Omental fat pad (tissue), 4 donors: ENCODE data around the gene P4HA3. TPM values are rescaled to one million over a fixed set of nuclear protein-coding genes. Genes with fewer than 3 reads are reported as not detected.
A peak's percentile ranks its signal among the peaks of the same experiment; 100 is the strongest.

Source experiments
- ATAC-seq: fragments of 150-250 bp; one replicate; pipeline ENCODE4 v1.9.1; 2016; ENCODE audit warnings: mild to moderate bottlenecking, moderate library complexity; ENCODE audit not compliant: low FRiP score
- DNase-seq: peaks from one replicate; pipeline ENCODE4 v3.0.0-alpha.2; 2019; ENCODE audit warnings: low spot score
- total RNA-seq, 4 donors: library from RNA; depleted of rRNA; stranded (reverse); fragments of >200 nt; gene quantifications; one replicate each; pipeline ENCODE4 v1.1.0, GENCODE V29; 2016
- TF ChIP-seq, protein P1 (sequence below), 3 donors: fragments of 450-650 bp; IDR thresholded peaks; one replicate each; pipeline ENCODE4 v1.5.1; 2016 to 2017; ENCODE audit warnings: antibody characterized with exemption in 3 of 3, mild to moderate bottlenecking in 3 of 3, moderate library complexity in 2 of 3

P4HA3 gene
- total RNA-seq, 4 donors from 2014 or later, result 0.50 to 4.4 (median 1.6) TPM

DNA sequence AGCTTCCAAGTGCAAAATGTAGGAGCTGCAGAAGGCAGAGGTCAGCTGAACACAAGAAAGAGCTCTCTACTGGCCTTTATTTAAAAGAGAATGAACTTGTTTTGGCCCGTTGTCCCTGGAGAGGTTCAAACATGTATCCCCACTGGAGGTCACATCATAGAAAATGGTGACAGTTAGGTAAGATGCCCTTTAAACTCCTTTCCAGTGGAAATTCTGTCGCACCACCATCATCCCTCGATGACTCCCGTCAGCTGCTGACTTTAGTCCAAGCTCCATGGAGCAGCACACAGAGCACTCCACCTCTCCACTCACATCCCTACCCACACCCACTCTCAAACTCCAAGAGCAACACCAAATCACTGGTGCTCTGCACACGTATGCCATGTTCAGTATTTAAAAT lies 15.2 kb upstream of the P4HA3 start:
- TF ChIP-seq, protein P1, sequence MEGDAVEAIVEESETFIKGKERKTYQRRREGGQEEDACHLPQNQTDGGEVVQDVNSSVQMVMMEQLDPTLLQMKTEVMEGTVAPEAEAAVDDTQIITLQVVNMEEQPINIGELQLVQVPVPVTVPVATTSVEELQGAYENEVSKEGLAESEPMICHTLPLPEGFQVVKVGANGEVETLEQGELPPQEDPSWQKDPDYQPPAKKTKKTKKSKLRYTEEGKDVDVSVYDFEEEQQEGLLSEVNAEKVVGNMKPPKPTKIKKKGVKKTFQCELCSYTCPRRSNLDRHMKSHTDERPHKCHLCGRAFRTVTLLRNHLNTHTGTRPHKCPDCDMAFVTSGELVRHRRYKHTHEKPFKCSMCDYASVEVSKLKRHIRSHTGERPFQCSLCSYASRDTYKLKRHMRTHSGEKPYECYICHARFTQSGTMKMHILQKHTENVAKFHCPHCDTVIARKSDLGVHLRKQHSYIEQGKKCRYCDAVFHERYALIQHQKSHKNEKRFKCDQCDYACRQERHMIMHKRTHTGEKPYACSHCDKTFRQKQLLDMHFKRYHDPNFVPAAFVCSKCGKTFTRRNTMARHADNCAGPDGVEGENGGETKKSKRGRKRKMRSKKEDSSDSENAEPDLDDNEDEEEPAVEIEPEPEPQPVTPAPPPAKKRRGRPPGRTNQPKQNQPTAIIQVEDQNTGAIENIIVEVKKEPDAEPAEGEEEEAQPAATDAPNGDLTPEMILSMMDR (IDR thresholded peaks at IDR 0.05), result no peak
- ATAC-seq (no peak), DNase-seq (no peak)

DNA sequence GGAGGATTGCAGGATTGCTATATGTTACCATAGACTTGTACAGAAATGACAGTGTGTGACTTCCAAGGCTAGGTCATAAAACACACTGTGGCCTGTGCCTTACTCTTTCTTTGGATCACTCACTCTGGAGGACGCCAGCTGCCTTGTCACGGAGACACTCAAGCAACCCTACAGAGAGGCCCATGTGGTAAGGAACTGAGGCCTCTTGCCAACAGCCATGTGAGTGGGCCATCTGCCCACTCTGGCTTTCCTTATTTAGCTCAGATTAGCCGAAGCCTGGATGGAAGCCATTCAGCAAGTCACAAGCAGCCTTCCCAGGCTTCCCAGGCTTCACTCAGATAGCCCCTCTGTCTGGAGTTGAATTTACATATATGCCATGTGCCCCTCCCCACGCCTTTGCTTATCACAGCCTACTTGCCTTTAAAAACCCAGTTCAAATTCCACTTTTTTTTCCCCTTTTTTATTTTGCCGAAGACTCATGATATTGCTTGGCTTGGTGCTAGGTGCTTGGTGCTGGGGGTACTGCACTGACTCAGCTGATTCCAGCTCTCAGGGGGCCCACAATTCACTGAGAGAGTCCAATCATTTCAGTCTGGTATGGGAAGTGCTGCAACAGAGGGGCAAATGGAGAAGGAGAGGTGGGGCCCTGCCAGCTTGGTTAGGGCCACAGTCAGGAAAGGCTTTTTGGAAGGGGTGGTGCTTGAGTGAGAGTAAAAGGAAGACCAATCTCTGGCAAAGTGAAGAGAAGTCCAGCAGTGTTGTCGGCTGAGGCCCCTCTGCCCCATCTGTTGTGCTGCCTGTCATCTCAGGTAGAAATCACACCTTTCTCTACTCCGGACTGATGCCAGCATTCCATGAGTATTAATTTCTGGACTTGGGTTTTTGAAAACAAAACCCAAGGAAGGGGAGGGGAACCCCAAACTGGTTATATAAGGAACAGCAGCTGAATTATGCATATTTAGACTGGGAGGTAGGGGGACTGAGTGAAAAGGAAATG lies 14.5 kb upstream of the P4HA3 start:
- TF ChIP-seq, protein P1 (IDR thresholded peaks at IDR 0.05), result no peak
- DNase-seq (no peak), ATAC-seq (peak; percentile 76)

DNA sequence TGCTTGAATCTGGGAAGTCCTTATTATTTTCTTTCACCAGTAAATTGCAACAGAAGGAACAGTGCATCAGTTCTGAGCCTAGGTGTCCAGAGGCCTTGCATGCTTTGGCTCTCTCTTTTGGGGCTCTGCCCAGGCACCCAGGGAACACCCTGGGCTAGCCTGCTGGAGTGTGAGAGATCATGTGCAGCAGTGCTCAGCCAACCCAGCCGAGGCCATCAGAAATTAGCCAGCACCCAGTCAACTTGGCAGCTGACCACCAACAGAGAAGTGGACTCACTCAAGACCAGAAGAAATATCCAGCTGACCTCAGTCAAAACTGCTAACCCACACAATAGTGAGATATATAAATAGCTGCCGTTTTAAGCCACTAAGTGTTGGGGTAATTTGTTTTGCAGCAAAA lies 11.2 kb upstream of the P4HA3 start:
- ATAC-seq, result no peak
- TF ChIP-seq, protein P1 (IDR thresholded peaks at IDR 0.05), result no peak
- DNase-seq, result no peak

DNA sequence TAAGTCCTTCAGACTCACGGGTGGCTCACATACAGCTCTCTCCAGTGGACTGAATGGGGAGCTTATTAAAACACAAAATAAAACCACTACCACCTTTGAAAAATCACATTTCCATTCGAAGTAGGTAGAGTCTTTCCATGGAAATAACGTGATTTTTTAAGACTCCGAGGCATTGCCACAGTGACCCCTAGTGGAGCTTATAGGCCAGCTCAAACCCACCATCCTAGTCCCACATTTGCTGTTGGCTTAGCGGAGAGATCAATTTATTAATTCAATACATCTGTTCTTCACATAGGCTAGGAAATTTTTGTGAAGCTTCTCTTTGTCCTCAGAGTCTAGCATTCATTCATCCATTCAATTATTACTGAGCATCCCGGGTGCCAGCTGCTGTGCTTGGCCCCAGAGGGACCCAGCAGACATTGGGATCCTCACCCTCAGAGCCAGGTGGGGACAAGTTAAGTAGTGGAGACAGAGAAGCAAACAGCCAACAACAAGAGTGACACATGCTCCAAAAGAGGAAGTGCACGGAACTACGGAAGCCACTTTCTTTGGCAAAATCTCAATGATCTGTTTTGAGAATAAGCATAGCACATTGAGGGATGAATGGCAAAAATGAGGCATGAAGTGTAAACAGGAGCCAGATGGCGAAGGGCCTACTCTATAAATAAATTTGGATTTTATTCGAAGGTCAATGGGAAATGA lies 10.2 kb upstream of the P4HA3 start:
- TF ChIP-seq, protein P1 (IDR thresholded peaks at IDR 0.05), result peak in 1 of 3 donors; percentile 9
- DNase-seq, result no peak
- no peak for ATAC-seq

DNA sequence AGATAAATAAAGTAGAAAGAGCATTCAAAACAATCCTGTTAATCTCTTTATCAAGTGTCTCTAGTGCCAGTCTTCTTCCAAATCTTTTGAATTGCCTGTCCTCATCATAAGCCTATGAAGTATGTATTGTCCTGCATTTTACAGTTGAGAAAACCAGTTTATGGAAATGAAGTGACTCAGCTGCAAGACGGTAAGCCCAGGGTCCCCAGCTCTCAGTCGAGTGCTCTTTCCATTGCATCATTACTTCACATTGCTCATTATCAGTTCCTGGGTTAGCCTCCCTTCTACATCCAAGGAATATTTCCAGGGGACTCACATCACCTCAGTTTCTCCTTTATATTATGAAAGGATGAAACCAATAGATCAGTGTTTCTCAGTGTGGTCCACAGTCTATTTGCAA lies 9.1 kb upstream of the P4HA3 start:
- DNase-seq (no peak), ATAC-seq (no peak)
- TF ChIP-seq, protein P1 (IDR thresholded peaks at IDR 0.05), result no peak

DNA sequence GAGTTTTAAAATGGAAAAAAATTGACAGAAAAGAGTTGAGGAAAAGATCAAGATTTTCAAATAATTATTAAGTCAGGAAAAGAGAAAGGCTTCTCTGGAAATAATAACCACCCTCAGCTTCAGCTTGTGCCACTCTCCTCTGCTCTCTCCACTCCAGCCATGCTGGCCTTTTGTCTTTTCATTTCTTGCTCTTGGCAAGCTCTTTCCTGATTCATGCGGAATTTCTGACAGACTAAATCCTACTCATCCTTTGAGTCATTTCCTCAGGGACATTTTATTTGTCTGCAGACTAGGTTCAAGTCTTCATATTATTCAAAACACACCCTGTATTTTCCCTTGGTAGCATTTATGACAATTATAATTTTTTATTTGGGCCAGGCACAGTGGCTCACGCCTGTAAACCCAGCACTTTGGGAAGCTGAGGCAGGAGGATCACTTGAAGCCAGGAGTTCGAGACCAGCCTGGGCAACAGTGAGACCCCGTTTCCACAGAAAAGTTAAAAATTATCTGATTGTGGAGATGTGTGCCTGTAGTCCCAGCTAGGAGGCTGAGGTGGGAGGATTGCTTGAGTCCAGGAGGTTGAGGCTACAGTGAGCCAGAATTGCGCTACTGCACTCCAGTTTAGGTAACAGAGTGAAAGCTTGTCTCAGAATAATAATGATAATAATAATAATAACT lies 7.8 kb upstream of the P4HA3 start:
- ATAC-seq (peak; percentile 91), DNase-seq (no peak)
- TF ChIP-seq, protein P1 (IDR thresholded peaks at IDR 0.05), result no peak
